HCT116 (cell line): Measurements from ENCODE around the gene POF1B. TPM values are rescaled to one million over a fixed set of nuclear protein-coding genes. Genes with fewer than 3 reads are reported as not detected.

ENCODE experiments used
- ATAC-seq: fragments of 200-7000 bp; cut with Tn5 transposase; 2 replicates; pipeline ENCODE4 v1.9.1; 2020; ENCODE audit warnings: mild to moderate bottlenecking, moderate library complexity
- BruUV-seq: library from RNA; stranded (reverse); fragments of 400-500 nt; replicated peaks from 2 replicates; lab custom pipeline; 2021; lab: Mats Ljungman, UMichigan
- CTCF ChIA-PET: fragments of 300-600 bp; sonication (Branson Sonifier 250); formaldehyde crosslinking; loops from one replicate; lab custom pipeline; 2021; ENCODE audit warnings: antibody characterized with exemption; lab: Charles Lee
- POLR2A ChIA-PET: fragments of 300-600, 350-600 bp; sonication (Branson Sonifier 250); formaldehyde crosslinking; loops from one replicate; lab custom pipeline; 2021; ENCODE audit warnings: antibody characterized with exemption; lab: Charles Lee
- RAD21 ChIA-PET, 2 experiments: fragments of 300-600 bp; sonication (Branson Sonifier 250); formaldehyde crosslinking; loops; one replicate each; lab custom pipeline; 2023; ENCODE audit warnings: low total read pairs in 2 of 2; ENCODE audit not compliant: uncharacterized antibody in 2 of 2, unreplicated experiment in 2 of 2, low non-redundant PET in 1 of 2; lab: Charles Lee
- DNase-seq: peaks from one replicate; pipeline ENCODE4 v3.0.0-alpha.2; 2010; ENCODE audit warnings: low read depth, low spot score
- H2AFZ ChIP-seq: fragments of 200-600 bp; shearing (Covaris generic), sonication (generic); 2 replicates; pipeline ENCODE4 v1.6.1; 2017; ENCODE audit warnings: low read depth, mixed run types, mixed read lengths, antibody characterized with exemption, low read length; ENCODE audit not compliant: poor library complexity, severe bottlenecking
- H3K27ac ChIP-seq: 2 replicates; pipeline ENCODE4 v1.5.1; 2012; ENCODE audit warnings: low read depth, low read length
- H3K27me3 ChIP-seq: fragments of 200-600 bp; sonication (generic); 2 replicates; pipeline ENCODE4 v1.6.1; 2016; ENCODE audit warnings: mixed run types, low read length, mixed read lengths; ENCODE audit not compliant: insufficient read depth
- H3K36me3 ChIP-seq, 2 experiments: fragments of 200-500 bp in 1 of 2; fragments of 200-600 bp in 1 of 2; sonication (Bioruptor generic) in 1 of 2; sonication (generic) in 1 of 2; 2 replicates each; pipeline versions ENCODE4 v1.5.1 to v1.6.1; 2014 to 2016; ENCODE audit warnings: low read length in 2 of 2, inconsistent platforms in 1 of 2, mixed read lengths in 1 of 2, mixed run types in 1 of 2; ENCODE audit not compliant: insufficient read depth in 2 of 2, control insufficient read depth in 1 of 2
- H3K4me1 ChIP-seq, 2 experiments: fragments of 200-600 bp in 1 of 2; sonication (generic) in 1 of 2; 2 replicates each; pipeline versions ENCODE4 v1.5.1 to v1.6.1; 2012 to 2017; ENCODE audit warnings: low read length in 2 of 2, inconsistent platforms in 1 of 2, mild to moderate bottlenecking in 1 of 2, mixed read lengths in 1 of 2, mixed run types in 1 of 2, moderate library complexity in 1 of 2; ENCODE audit not compliant: insufficient read depth in 2 of 2, control insufficient read depth in 1 of 2
- H3K4me2 ChIP-seq: fragments of 200-600 bp; sonication (generic); 2 replicates; pipeline ENCODE4 v1.6.1; 2017; ENCODE audit warnings: mixed run types, low read length, mixed read lengths
- H3K4me3 ChIP-seq, 2 experiments: fragments of 200-600 bp in 1 of 2; sonication (generic) in 1 of 2; replicated peaks in 1 of 2; 2 replicates each; pipeline ENCODE4 v1.5.1; 2011 to 2016; ENCODE audit warnings: low read length in 2 of 2, control low read depth in 1 of 2, low read depth in 1 of 2, mild to moderate bottlenecking in 1 of 2, mixed read lengths in 1 of 2, mixed run types in 1 of 2
- H3K79me2 ChIP-seq: fragments of 200-600 bp; sonication (generic); 2 replicates; pipeline ENCODE4 v1.6.1; 2017; ENCODE audit warnings: mild to moderate bottlenecking, mixed run types, low read length, moderate library complexity, mixed read lengths; ENCODE audit not compliant: insufficient read depth
- H3K9ac ChIP-seq: fragments of 200-600 bp; sonication (generic); 2 replicates; pipeline ENCODE4 v1.6.1; 2016; ENCODE audit warnings: low read length, mixed read lengths
- H3K9me2 ChIP-seq: fragments of 200-600 bp; sonication (generic), shearing (Covaris generic); 2 replicates; pipeline ENCODE4 v1.6.1; 2017; ENCODE audit warnings: mixed run types, mild to moderate bottlenecking, moderate library complexity; ENCODE audit not compliant: insufficient read depth
- H3K9me3 ChIP-seq, 2 experiments: fragments of 200-500 bp in 1 of 2; fragments of 200-600 bp in 1 of 2; sonication (Bioruptor generic) in 1 of 2; sonication (generic) in 1 of 2; 2 replicates each; pipeline ENCODE4 v1.6.1; 2014 to 2017; ENCODE audit warnings: low read length in 2 of 2, mixed read lengths in 2 of 2, inconsistent platforms in 1 of 2, low read depth in 1 of 2, mild to moderate bottlenecking in 1 of 2, mixed run types in 1 of 2, moderate library complexity in 1 of 2; ENCODE audit not compliant: control insufficient read depth in 1 of 2, insufficient read depth in 1 of 2
- H4K20me1 ChIP-seq: fragments of 200-600 bp; sonication (generic), shearing (Covaris generic); 2 replicates; pipeline ENCODE4 v1.6.1; 2017; ENCODE audit warnings: mixed run types, mild to moderate bottlenecking, moderate library complexity; ENCODE audit not compliant: insufficient read depth
- CBX3 ChIP-seq: IDR thresholded peaks from 2 replicates; pipeline ENCODE4 v1.6.1; 2012; ENCODE audit warnings: low read depth
- CTCF ChIP-seq, 3 experiments: fragments of 200-600 bp in 1 of 3; sonication (generic) in 1 of 3; IDR thresholded peaks in 2 of 3; conservative IDR thresholded peaks in 1 of 3; 2 replicates each; pipeline ENCODE4 v1.5.1; 2012 to 2017; ENCODE audit warnings: low read depth in 2 of 3, low read length in 2 of 3, antibody characterized with exemption in 1 of 3, borderline replicate concordance in 1 of 3, control low read depth in 1 of 3, mild to moderate bottlenecking in 1 of 3, mixed read lengths in 1 of 3, mixed run types in 1 of 3, moderate library complexity in 1 of 3; ENCODE audit not compliant: insufficient read depth in 1 of 3
- EZH2 ChIP-seq: fragments of 200-600 bp; sonication (generic); IDR thresholded peaks from 2 replicates; pipeline ENCODE4 v1.6.1; 2017; ENCODE audit warnings: antibody characterized with exemption, mixed run types
- EZH2phosphoT487 ChIP-seq: fragments of 200-600 bp; IDR thresholded peaks from 2 replicates; pipeline ENCODE4 v1.6.1; 2018; ENCODE audit warnings: antibody characterized with exemption, borderline replicate concordance
- FOSL1 ChIP-seq: IDR thresholded peaks from 2 replicates; pipeline ENCODE4 v1.6.1; 2012; ENCODE audit warnings: low read depth
- POLR2AphosphoS5 ChIP-seq: IDR thresholded peaks from 2 replicates; pipeline ENCODE4 v1.6.1; 2011; ENCODE audit warnings: mild to moderate bottlenecking, low read depth, low read length, moderate library complexity
- REST ChIP-seq: IDR thresholded peaks from 2 replicates; pipeline ENCODE4 v1.6.1; 2012; ENCODE audit warnings: low read depth
- SP1 ChIP-seq: IDR thresholded peaks from 2 replicates; pipeline ENCODE4 v1.6.1; 2012; ENCODE audit warnings: low read depth
- SRF ChIP-seq: IDR thresholded peaks from 2 replicates; pipeline ENCODE4 v1.6.1; 2012; ENCODE audit warnings: low read depth
- YY1 ChIP-seq: IDR thresholded peaks from 2 replicates; pipeline ENCODE4 v1.6.1; 2011; ENCODE audit warnings: low read length, low read depth, moderate library complexity, mild to moderate bottlenecking; ENCODE audit not compliant: insufficient replicate concordance; ENCODE audit errors: extremely low read depth
- ZFX ChIP-seq: fragments of 450-650 bp; IDR thresholded peaks from 2 replicates; pipeline ENCODE4 v1.6.1; 2017
- intact Hi-C: fragments of 100-400 bp; cut with micrococcal nuclease; formaldehyde crosslinking; loops from 2 replicates; pipeline ENCODE4 v1.10.0; 2022
- total RNA-seq: library from RNA; stranded (reverse); gene quantifications from one replicate; pipeline ENCODE4 v1.2.1, GENCODE V29; 2021; ENCODE audit not compliant: unreplicated experiment

The POF1B gene
- total RNA-seq, 1 experiment from 2014 or later, result 0.15 TPM

GRCh38 chrX:85243155-85243554 lies 136.3 kb downstream of the POF1B start:
- no peak overlapping the region for H3K9ac ChIP-seq

More at GRCh38 chrX:85243155-85243554, 136.3 kb downstream of the POF1B start:
- POLR2A ChIA-PET, result no interaction called here
- H3K9me2 ChIP-seq, result no peaks in the 10 kb centered on the region
- H3K79me2 ChIP-seq, result no peaks in the 10 kb centered on the region
- H3K4me3 ChIP-seq, result peak overlapping the region in 1 of 2 experiments; percentile 68; a peak in 2 of 4 replicates
- intact Hi-C loops, result no loop called here
- ATAC-seq (no peak), DNase-seq (no peak)
- CTCF ChIA-PET, result no interaction called here
- H4K20me1 ChIP-seq, result no peaks in the 10 kb centered on the region
- TF ChIP-seq EZH2 (no peak), FOSL1 (no peak), SRF (no peak), EZH2phosphoT487 (no peak), POLR2AphosphoS5 (no peak), ZFX (no peak), CBX3 (no peak), REST (no peak), SP1 (no peak), CTCF (IDR thresholded peaks at IDR 0.05 in 2 of 3, conservative IDR thresholded peaks at IDR 0.05 in 1 of 3; ENCODE audit: borderline replicate concordance in 1 of 3, insufficient read depth in 1 of 3, low read depth in 2 of 3, low read length in 2 of 3) (no peak), YY1 (no peak)
- no peaks in the 10 kb centered on the region for H3K4me1 ChIP-seq
- H3K4me2 ChIP-seq, result peak overlapping the region; percentile 81
- H3K27me3 ChIP-seq, result no peaks in the 10 kb centered on the region
- H3K9me3 ChIP-seq, result no peaks in the 10 kb centered on the region
- BruUV-seq, result no TSS peak
- H3K27ac ChIP-seq, result no peak overlapping the region
- H2AFZ ChIP-seq, result peak overlapping the region; percentile 61
- H3K36me3 ChIP-seq, result no peaks in the 10 kb centered on the region
- RAD21 ChIA-PET, result no interaction called here

Other genes with a start within 250 kb of the POF1B start
- gene SATL1, start 135.9 kb downstream of the POF1B start, total RNA-seq, result not detected
- 6.1 TPM for gene ZNF711, start 135.7 kb downstream of the POF1B start, total RNA-seq